ENCODE data around the gene CMTM1.

GRCh38 chr16:66561381-66562080 lies 4.7 kb upstream of the CMTM1 start:
- TF ChIP-seq POLR2AphosphoS5 (IDR thresholded peaks at IDR 0.05; ENCODE audit: low read depth, low read length) = no peak
- TF ChIP-seq POLR2A (IDR thresholded peaks at IDR 0.05; ENCODE audit: low read depth, low read length) = no peak
- no peak for TF ChIP-seq TAF1 (IDR thresholded peaks at IDR 0.05; ENCODE audit: low read depth, low read length)
- no peak for TF ChIP-seq PAX5 (IDR thresholded peaks at IDR 0.05; ENCODE audit: insufficient read depth, low read length, severe bottlenecking)
- TF ChIP-seq POU2F2 (IDR thresholded peaks at IDR 0.05; ENCODE audit: low read depth, low read length) = no peak
- no peak for TF ChIP-seq SPI1 (IDR thresholded peaks at IDR 0.05; ENCODE audit: low read depth, low read length)
